GM18505 (cell line): ENCODE results near the gene TRIM51G.
"Not testable (repeated sequence)": the region's sequence is repeated elsewhere in the genome, so short reads cannot be mapped to it uniquely, and the experiment has no call there.

Experiments
- ATAC-seq: cut with Tn5 transposase; IDR thresholded peaks from one replicate; pipeline ENCODE4 v1.9.1; 2021; ENCODE audit not compliant: unreplicated experiment

TRIM51G gene, protein sequence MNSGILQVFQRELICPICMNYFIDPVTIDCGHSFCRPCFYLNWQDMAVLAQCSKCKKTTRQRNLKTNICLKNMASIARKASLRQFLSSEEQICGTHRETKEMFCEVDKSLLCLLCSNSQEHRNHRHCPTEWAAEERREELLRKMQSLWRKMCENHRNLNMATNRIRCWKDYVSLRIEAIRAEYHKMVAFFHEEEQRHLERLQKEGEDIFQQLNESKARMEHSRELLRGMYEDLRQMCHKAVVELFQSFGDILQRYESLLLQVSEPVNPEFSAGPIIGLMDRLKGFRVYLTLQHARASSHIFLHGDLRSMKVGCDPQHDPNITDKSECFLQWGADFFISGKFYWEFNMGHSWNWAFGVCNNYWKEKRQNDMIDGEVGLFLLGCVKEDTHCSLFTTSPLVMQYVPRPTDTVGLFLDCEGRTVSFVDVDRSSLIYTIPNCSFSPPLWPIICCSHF

DNA sequence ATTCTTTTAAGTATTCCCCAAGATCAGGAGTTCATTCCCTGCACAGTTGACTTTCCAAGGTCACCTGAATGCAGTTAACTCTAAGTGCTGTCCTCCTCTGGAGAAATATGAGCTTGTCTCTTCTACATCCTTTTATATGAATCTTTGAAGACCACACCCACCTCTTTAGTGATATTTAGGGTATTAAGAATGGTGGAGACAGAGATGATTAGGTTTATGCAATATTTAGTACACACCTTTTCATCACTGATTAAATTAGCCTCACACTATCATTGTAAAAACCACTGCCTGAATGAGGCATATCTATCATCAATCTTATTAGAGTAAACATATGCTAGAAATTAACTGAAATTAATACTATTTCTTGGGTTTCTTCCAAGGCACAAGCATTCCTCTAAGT, at the start of gene TRIM51G:
Gene TRIM51G, minus strand, starts transcription at position 101 of the 400 bp plus-strand sequence. CDS start 2,190 bp downstream, outside the sequence.
- not testable (repeated sequence) for ATAC-seq

DNA sequence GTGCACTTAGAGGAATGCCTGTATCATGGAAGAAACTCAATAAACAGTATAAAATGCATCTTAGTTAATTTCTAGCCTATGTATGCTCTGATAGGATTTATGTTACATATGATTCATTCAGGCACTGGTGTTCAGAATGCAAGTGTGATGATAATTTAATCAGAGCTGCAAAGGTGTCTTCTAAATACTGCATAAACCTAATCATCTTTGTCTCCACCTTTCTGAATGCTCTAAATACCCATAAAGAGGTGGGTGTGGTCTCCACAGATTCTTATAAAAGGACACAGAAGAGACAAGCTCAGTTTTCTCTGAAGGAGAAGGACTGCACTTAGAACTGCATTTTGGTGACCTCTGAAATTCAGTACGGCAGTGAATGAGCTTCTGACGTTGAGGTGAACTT, 44.8 kb upstream of the TRIM51G start, which contains the start of gene TRIM49B:
Gene TRIM49B, plus strand, starts transcription at position 301 of the 400 bp plus-strand sequence. CDS start 2,777 bp downstream, outside the sequence.
- ATAC-seq, result not testable (repeated sequence)

DNA sequence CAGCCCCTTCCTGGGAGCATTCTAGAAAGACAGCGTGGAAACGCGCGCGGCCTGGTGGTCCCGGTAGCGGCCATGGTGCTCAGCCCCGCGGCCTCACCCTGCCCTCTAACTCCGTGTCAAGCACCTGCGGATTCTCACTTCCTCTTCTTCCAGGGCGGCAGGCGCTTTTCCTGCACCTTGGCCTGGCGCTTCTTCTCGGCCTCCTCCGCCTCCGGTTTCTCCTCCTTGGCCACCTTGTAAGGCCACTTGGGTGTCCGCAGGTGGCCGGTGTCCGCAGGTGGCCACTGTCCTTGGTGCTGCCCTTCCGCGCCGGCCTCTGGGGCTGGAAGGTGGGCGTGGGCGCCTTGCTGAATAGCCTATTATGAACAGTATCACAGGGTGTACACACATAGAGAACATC, 15.1 kb downstream of the TRIM51G start:
- ATAC-seq, result not testable (repeated sequence)

DNA sequence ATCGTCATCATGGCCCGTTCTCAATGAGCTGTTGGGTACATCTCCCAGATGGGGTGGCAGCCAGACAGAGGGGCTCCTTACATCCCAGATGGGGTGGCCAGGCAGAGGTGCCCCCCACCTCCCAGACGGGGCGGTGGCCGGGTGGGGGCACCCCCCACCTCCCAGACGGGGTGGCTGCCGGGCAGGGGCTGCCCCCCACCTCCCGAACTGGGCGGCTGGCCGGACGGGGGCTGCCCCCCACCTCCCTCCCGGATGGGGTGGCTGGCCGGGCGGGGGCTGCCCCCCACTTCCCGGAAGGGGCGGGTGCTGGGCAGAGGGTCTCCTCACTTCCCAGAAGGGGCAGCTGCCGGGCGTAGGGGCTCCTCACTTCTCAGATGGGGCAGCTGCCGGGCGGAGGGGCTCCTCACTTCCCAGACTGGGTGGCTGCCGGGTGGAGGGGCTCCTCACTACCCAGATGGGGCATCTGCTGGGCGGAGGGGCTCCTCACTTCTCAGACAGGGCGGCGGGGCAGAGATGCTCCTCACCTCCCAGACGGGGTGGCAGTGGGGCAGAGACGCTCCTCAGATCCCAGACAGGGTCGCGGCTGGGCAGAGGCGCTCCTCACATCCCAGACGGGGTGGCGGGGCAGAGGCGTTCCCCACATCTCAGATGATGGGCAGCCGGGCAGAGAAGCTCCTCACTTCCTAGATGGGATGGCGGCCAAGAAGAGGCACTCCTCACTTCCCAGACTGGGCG, 28.2 kb downstream of the TRIM51G start:
- ATAC-seq, result not testable (repeated sequence)

DNA sequence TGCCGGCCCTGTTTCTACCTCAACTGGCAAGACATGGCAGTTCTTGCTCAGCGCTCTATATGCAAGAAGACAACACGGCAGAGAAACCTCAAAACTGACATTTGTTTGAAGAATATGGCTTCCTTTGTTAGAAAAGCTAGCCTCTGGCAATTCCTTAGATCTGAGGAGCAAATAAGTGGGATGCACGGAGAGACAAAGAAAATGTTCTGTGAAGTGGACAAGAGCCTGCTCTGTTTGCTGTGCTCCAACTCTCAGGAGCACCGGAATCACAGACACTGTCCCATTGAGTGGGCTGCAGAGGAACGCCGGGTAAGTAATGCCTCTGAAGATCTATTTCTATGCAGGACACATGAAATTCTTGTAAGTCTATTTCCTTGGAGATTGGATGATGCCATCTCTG, 37.9 kb downstream of the TRIM51G start:
- ATAC-seq, result not testable (repeated sequence)
